ENCODE results near the gene ABCC1. TPM values are rescaled to one million over a fixed set of nuclear protein-coding genes. Genes with fewer than 3 reads are reported as not detected.

ABCC1 gene
- polyA plus RNA-seq, 1 donor from 2014 or later, result 3.0 TPM

DNA sequence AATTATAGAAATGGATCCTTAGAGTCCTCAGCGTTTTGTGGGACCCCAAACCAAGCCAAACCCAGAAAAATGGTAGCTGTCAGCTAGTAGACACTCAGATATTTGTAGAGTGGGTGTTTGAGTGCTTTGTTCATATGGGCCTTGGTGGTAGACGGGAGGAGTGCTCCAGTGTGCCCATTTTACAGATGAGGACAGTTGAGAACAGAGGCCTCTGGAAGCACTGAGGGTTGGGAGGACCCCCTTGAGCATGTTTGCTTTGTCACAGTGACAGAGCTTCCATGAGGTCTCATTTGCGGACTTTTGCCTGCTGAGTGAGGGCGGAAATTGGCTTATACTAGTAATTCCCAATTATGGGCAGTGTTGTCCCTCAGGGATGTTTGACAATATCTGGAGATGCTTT lies 162.2 kb downstream of the ABCC1 start:
- no peaks in the 10 kb centered on the region for H3K9me3 ChIP-seq (ENCODE audit: low read length)
- no peak overlapping the region for H2AFZ ChIP-seq (ENCODE audit: low read depth, low read length)

DNA sequence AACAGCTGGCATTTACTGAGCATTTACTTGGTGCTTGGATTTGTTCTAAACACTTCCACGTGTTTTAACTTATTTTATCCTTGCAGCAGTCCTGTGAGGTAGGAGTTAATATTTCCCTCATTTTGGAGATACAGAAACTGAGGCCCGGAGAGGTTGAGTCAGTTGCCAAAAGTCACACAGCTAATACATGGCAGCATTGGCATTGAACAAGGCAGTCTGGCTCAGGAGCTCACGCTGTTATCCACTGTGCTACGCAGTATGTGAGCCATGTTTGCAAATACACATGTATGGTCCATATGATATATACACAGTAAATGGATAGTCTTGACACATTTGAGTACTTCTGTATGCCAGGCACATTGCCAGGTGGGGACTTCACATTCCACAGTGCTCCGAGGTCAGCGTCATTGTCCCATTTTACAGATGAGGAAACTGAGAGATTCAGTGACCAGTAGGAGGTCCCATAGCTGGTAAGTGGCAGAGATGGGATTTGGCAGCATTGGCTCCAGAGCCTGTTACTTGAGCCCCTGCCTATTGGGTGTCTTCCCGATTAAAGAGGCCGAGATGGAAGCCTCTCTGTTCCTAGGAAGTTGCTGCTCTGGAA lies 163.1 kb downstream of the ABCC1 start:
- Histone ChIP-seq H3F3A (ENCODE audit: insufficient read depth, low read length, poor library complexity, severe bottlenecking) (no peaks in the 10 kb centered on the region), H4K20me1 (ENCODE audit: insufficient read depth) (no peaks in the 10 kb centered on the region), H3K79me2 (replicated peaks; ENCODE audit: insufficient read depth, low read length) (no peaks in the 10 kb centered on the region), H3K27ac (ENCODE audit: low read length) (no peak overlapping the region), H3K4me2 (ENCODE audit: low read length) (no peak overlapping the region), H3K9ac (ENCODE audit: low read length) (no peak overlapping the region), H3K36me3 (ENCODE audit: insufficient read depth, low read length) (no peaks in the 10 kb centered on the region), H2AFZ (ENCODE audit: low read depth, low read length) (no peak overlapping the region), H3K4me3 (ENCODE audit: low read length) (no peak overlapping the region), H3K9me2 (ENCODE audit: insufficient read depth, low read length) (no peaks in the 10 kb centered on the region), H3K27me3 (ENCODE audit: insufficient read depth, low read depth, low read length) (no peaks in the 10 kb centered on the region), H3K9me3 (ENCODE audit: low read length) (no peaks in the 10 kb centered on the region)
- no peak for TF ChIP-seq TAF1 (IDR thresholded peaks at IDR 0.05; ENCODE audit: low read depth)
- TF ChIP-seq CTCF (IDR thresholded peaks at IDR 0.05; ENCODE audit: poor library complexity, severe bottlenecking), result no peak
- no peak for TF ChIP-seq REST (IDR thresholded peaks at IDR 0.05; ENCODE audit: borderline replicate concordance)
- no peak for TF ChIP-seq POLR2AphosphoS5 (IDR thresholded peaks at IDR 0.05)
- TF ChIP-seq MXI1 (conservative IDR thresholded peaks at IDR 0.05; ENCODE audit: poor library complexity, severe bottlenecking), result no peak
- TF ChIP-seq SMC3 (conservative IDR thresholded peaks at IDR 0.05; ENCODE audit: poor library complexity), result no peak
- no peak for TF ChIP-seq EZH2 (IDR thresholded peaks at IDR 0.05; ENCODE audit: borderline replicate concordance, insufficient read depth, low read length, poor library complexity, severe bottlenecking)
- no peak for TF ChIP-seq RAD21 (conservative IDR thresholded peaks at IDR 0.05)
- TF ChIP-seq EP300 (conservative IDR thresholded peaks at IDR 0.05; ENCODE audit: poor library complexity, severe bottlenecking), result no peak

More for the DNA sequence above, 162.2 kb downstream of the ABCC1 start:
- Histone ChIP-seq H3F3A (ENCODE audit: insufficient read depth, low read length, poor library complexity, severe bottlenecking) (no peaks in the 10 kb centered on the region), H3K4me2 (ENCODE audit: low read length) (no peak overlapping the region), H3K36me3 (ENCODE audit: insufficient read depth, low read length) (no peaks in the 10 kb centered on the region), H3K27ac (ENCODE audit: low read length) (no peak overlapping the region), H3K4me3 (ENCODE audit: low read length) (no peak overlapping the region), H3K27me3 (ENCODE audit: insufficient read depth, low read depth, low read length) (no peaks in the 10 kb centered on the region), H3K9ac (ENCODE audit: low read length) (no peak overlapping the region), H4K20me1 (ENCODE audit: insufficient read depth) (no peaks in the 10 kb centered on the region), H3K9me2 (ENCODE audit: insufficient read depth, low read length) (no peaks in the 10 kb centered on the region), H3K79me2 (replicated peaks; ENCODE audit: insufficient read depth, low read length) (no peaks in the 10 kb centered on the region)
- no peak for TF ChIP-seq REST (IDR thresholded peaks at IDR 0.05; ENCODE audit: borderline replicate concordance)
